HT-29 (cell line): Measurements from ENCODE around the gene PDE6D. TPM values are rescaled to one million over a fixed set of nuclear protein-coding genes. Genes with fewer than 3 reads are reported as not detected.

ENCODE experiments used
- DNase-seq: peaks from one replicate; pipeline ENCODE4 v3.0.0-alpha.2; 2015; ENCODE audit warnings: low spot score
- total RNA-seq: library from RNA; depleted of rRNA; stranded (reverse); fragments of >200 nt; shearing (Covaris generic); gene quantifications from 2 replicates; pipeline ENCODE4 v1.2.3, GENCODE V29; 2014; rRNA removed

The PDE6D gene
- total RNA-seq: 8.2 and 10.6 TPM in 2 replicates

DNA sequence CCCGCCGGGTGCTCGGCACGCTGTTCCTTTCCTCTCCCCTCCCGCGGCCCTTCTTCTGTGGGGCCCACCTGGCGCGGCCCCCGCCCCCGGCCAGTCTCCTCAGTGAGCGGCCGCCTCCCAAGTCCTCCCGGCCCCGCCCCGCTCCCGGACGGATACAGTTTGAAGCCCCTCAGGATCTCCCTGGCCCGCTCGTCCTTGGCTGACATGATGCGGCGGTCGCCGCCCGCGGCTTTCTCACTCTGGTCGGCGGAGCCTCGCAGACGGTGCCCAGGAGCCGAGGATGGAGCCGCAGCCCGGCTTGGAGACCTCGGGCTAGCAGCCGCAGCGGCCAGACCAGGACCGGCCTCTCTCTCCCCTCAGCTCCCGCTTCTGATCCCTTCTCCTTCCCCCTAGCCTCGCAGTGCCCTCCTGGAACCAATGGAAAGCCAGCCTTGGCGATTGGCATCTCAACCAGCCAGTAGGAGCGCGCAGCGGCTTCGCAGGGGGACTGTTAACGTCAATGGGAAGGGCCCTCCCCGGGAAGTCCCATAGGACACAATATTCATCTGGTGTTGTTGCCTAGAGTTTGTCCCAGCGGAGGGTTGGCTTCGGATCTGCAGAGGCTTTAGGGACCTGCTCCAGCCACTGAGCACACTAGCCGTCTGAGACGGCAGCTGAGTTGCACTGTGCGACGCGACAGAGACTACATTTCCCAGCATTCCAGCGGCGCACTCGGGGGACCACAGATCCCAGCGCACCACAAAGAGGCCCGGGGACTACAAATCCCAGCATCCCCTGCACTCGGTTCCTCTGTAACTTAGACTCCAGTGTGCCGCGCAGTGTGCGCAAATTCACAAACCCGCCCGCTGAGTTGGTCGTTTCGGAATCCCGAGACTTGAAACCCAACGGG, at the start of gene PDE6D:
Gene PDE6D (minus strand): TSS at position 374 of the 889 bp plus-strand sequence. CDS start 168 bp downstream, at position 206.
- DNase-seq: peak; percentile 99

DNA sequence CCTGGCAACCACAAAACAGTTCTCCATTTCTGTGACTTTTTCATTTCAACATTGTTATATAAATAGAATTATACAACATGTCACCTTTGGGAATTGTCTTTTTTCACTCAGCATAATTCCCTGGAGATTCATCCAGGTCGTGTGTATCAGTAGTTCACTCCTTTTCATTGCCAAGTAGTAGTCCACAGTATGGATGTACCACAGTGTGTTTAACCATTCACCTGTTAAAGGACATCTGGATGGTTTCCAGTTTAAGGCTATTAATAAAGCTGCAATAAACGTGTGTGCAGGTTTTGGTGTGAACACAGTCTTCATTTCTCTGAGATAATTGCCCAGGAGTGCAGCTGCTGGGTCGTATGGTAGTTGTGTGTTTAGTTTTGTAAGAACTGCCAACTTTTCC, 40.8 kb upstream of the PDE6D start:
- no peak for DNase-seq

DNA sequence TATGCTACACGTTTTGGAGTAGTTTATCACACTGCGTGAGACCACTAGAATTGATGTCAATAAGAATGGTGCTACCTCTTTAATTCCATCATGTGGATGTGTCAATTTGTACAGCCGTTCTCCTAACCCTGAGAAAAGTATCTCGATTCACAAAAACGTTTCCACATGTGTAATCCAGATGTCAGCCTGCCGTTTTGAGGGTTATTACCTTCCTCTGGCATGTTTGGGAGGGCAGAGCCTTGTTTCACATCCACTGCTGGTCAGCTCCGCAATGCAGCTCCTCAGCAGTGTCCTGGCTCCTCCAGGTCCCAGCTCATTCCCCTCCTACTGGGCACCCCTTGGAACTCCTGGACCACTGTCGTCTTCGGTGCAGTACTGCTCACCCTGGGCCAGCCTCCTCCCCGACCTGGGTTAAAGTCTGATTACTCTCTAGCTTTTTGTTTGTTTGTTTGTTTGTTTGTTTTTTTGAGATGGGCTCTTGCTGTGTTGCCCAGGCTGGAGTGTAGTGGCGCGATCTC, 39.8 kb upstream of the PDE6D start:
- no peak for DNase-seq

DNA sequence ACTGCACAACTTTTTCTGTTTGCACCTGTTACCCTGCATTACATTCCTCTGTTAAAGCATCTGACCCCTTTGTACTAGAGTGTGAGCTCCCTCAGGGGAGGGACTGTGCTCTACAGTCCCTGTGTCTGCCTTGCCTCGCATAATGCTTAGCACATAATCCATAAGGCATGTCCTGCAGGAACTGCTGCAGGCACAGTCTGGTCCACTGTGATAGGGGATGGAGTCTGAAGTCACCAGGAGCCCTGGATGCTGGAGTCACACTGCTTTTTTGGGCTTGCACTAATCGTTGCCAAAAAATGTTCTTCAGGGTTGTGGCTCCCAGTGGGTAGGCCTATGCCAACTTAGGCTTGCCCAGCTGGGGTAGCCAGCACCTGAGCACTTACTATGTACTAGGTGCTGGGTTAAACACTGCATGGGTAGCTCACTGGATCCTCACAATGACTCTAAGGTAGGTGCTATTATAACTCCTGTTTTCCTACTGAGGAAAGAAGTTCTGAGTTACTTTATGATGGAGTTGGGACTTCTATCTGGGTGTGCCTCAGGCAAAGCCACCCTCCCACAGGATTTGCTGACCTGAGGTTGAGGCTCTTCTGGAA, 38.5 kb upstream of the PDE6D start:
- no peak for DNase-seq

GRCh38 chr2:231816327-231817026, 35.4 kb upstream of the PDE6D start:
- no peak for DNase-seq

DNA sequence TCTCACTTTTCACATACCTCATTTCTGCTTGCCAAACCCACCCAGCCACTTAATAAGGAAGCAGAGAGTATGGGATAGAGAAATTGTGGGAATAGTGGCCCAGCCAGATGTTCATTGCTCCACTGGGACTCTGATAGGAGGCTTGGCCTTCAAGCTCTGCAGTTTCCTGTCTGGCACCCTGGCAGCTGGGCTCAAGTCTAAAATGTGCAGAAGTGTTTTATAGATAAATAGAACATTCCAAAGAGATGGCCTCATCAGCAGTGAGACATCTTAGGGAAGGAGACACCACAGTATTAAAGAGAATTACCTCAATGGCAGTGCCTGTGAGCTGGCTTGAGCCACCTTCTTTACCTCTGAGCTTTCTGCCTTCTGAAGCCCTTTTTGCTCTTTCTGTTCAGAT, 29.8 kb upstream of the PDE6D start:
- no peak for DNase-seq

GRCh38 chr2:231807020-231807419, 25.9 kb upstream of the PDE6D start:
- no peak for DNase-seq

GRCh38 chr2:231803501-231804138, 22.5 kb upstream of the PDE6D start:
- DNase-seq: no peak

DNA sequence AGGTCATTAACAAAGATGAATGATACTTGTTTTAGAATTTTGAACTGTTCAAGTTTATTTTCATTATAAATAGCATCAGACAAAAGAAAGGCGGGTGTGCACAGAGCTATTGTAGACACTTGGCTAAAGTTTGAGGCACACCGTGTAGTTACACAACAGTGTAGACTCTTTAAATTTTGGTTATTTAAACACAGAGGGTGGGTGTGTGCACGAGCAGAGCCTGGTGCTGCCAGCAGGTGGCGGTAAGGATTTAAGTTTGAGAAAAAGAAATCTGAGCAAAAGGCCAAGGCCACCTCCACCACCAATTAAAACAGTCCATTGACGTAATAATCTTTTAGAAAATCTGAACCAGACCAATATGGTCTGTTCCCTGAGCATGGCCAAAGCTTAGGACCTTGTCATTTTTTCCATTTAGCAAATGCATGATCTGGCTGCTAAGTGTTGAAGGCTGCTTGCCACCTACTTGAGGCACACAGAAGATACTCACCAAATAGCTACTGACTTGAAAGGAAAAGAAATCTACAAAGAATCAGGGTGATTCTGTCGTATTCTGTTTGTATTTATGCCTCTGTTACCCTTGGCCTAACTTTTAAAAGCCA, 19.5 kb upstream of the PDE6D start:
- DNase-seq: peak; percentile 53

DNA sequence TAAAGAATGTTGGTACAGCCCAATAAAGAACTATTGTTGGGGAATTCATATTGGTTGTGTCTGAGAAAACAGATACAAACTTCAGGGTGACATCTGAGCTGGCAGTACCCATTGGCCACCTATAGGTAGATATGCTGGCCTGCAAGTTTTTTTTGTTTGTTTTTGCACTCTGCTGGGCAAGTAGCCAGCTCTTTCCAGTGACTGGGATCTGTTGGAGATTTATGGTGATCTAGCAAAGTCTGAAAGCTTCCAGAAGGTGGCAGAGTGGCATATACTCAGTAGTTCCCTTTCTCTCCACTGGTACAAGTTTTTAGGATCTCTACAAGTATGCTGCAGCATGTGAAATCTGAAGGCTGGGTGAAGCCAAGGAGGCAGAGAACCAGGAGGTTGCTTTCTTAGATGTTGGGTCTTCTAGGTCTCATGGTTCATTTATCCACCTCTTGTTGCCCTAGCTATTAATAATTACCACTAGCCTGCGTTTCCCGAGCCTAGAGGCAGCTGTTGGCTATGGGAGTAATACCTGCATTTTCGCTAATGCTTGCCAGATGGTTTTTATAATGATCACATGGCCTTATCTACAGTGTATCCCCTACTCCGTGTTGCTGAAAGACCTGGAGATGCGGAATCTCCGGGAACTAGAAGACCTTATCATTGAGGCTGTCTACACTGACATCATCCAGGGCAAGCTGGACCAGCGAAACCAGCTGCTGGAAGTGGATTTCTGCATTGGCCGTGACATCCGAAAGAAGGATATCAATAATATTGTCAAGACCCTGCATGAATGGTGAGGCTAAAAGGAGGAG, 14.6 kb upstream of the PDE6D start:
- peak; percentile 98 for DNase-seq

GRCh38 chr2:231794383-231794782, 13.3 kb upstream of the PDE6D start:
- no peak for DNase-seq

GRCh38 chr2:231791107-231791506, 10.0 kb upstream of the PDE6D start:
- DNase-seq: no peak

DNA sequence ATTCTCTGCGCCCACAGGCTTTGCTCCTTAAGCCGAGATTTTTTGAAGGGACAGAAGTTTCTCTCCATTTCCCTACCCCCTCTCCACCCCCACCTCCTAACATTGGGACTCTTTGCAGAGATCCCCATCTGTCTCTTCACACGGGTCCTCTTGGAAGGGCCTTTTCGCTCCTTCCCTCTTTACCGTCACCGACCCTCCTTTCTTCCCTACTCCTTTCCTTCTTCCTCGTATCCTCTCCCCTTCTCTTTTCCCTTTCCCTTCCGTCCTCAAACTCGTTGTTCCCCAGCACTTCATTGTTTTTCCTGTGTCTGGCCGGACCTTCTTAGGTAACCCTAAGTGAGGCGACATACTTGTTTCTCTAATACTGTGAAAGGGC, 5.8 kb upstream of the PDE6D start:
- no peak for DNase-seq

- DNase-seq: peak; percentile 78
Measured at GRCh38 chr2:231786177-231786916, 5.3 kb upstream of the PDE6D start, which contains the start of gene COPS7B. COPS7B (plus strand) TSS chr2:231786445; CDS start chr2:231788571, 2,126 bp downstream.

DNA sequence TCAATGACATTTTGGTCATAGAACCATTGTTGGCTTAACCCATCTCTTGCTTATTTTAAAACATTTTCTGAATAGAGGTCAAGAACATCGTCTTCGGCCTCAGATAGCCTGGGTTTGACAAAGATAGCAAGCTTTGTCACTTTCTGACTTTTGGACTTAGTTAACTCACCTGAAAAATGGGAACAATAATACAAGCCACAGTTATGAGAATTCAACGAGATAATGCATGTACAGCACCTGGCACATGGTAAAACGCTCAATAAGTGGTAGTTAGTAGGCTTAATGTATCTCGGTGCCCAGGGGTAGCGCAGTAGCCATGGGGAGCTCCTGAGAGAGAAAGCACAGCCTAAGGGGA, 4.7 kb upstream of the PDE6D start:
- DNase-seq: no peak

GRCh38 chr2:231785413-231785812, 4.3 kb upstream of the PDE6D start:
- DNase-seq: no peak

GRCh38 chr2:231781798-231782726, 980 bp upstream of the PDE6D start:
- DNase-seq: peak; percentile 14

DNA sequence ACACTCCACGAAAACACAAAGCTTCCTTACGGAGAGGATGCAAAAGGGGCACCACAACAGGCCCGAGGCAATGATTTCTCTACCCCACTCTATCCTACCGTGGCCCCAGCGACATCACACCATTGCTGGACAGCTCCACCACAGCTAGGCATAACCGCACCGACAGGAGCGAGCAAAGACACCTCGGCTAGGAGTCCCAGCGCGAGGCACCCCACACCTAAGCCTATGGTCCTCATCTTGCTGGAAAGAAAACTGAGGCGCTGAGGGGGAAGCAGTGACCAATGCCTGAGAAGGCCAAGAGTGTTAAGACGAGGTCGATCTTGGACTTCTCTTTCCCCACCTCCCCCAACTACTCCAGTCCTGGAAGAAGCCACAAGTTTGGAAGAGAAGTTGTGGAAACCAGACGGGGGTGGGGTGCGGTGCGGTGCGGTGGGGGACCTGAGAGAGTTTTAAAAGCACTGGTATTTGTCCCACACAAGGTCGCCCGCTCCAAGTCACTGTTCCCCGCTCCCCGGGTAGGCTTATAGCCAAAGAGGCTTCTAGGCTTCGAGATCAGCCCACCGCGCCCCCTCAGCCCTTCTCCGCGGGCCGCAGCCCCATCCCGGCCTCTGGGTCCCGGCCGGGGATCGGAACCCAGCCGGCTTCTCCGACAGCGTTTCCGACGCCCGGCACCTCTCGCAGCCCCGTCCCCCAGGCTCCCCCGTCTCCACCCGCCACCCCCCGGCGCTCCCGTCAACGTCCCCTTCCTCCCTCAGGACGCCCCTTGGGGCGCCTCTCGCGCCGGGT, 766 bp downstream of the PDE6D start:
- DNase-seq: peak; percentile 32
